Panc1 (cell line): ENCODE data around the gene MSH3. TPM values are rescaled to one million over a fixed set of nuclear protein-coding genes. Genes with fewer than 3 reads are reported as not detected.
"Not testable (repeated sequence)": the region's sequence is repeated elsewhere in the genome, so short reads cannot be mapped to it uniquely, and the experiment has no call there.

Experiments used
- ATAC-seq: fragments of 200-7000 bp; cut with Tn5 transposase; 2 replicates; pipeline ENCODE4 v1.9.1; 2020; ENCODE audit warnings: mild to moderate bottlenecking, moderate library complexity
- BruUV-seq: library from RNA; stranded (reverse); fragments of 400-500 nt; replicated peaks from 2 replicates; lab custom pipeline; 2021; lab: Mats Ljungman, UMichigan
- CTCF ChIA-PET: fragments of 300-600 bp; sonication (Branson Sonifier 250); formaldehyde crosslinking; loops from one replicate; lab custom pipeline; 2022; ENCODE audit warnings: antibody characterized with exemption; lab: Charles Lee
- POLR2A ChIA-PET: fragments of 300-600 bp; sonication (Branson Sonifier 250); formaldehyde crosslinking; loops from one replicate; lab custom pipeline; 2022; ENCODE audit warnings: antibody characterized with exemption; lab: Charles Lee
- DNase-seq: peaks from one replicate; pipeline ENCODE4 v3.0.0-alpha.2; 2010; ENCODE audit warnings: low read depth, low spot score
- H3K27ac ChIP-seq: 2 replicates; pipeline ENCODE4 v1.5.1; 2011; ENCODE audit warnings: mild to moderate bottlenecking, low read length, inconsistent platforms
- H3K27me3 ChIP-seq: fragments of 200-500 bp; sonication (Bioruptor generic); 2 replicates; pipeline ENCODE4 v1.6.0; 2014; ENCODE audit warnings: low read length, inconsistent platforms; ENCODE audit not compliant: control insufficient read depth, insufficient read depth
- H3K36me3 ChIP-seq: fragments of 200-500 bp; sonication (Bioruptor generic); 2 replicates; pipeline ENCODE4 v1.5.1; 2014; ENCODE audit warnings: inconsistent platforms, mild to moderate bottlenecking, low read length, moderate library complexity; ENCODE audit not compliant: control insufficient read depth, insufficient read depth
- H3K4me1 ChIP-seq: 2 replicates; pipeline ENCODE4 v1.5.1; 2011; ENCODE audit warnings: inconsistent platforms, mild to moderate bottlenecking, low read length, moderate library complexity; ENCODE audit not compliant: control insufficient read depth, insufficient read depth
- H3K4me3 ChIP-seq, 2 experiments: 2 replicates each; pipeline ENCODE4 v1.5.1; 2011 to 2012; ENCODE audit warnings: low read depth in 2 of 2, low read length in 2 of 2, mild to moderate bottlenecking in 2 of 2, inconsistent platforms in 1 of 2, moderate library complexity in 1 of 2
- H3K9me3 ChIP-seq: fragments of 200-500 bp; sonication (Bioruptor generic); 2 replicates; pipeline ENCODE4 v1.5.1; 2014; ENCODE audit warnings: low read depth, mild to moderate bottlenecking, inconsistent platforms, low read length, moderate library complexity; ENCODE audit not compliant: control insufficient read depth, insufficient read depth
- POLR2AphosphoS5 ChIP-seq: IDR thresholded peaks from 2 replicates; pipeline ENCODE4 v1.6.1; 2012; ENCODE audit warnings: mild to moderate bottlenecking, low read depth, low read length, moderate library complexity
- SIN3A ChIP-seq: IDR thresholded peaks from 2 replicates; pipeline ENCODE4 v1.6.1; 2012; ENCODE audit warnings: low read depth, mild to moderate bottlenecking, low read length, moderate library complexity, borderline replicate concordance; ENCODE audit not compliant: insufficient read depth
- TCF7L2 ChIP-seq: IDR thresholded peaks from 2 replicates; pipeline ENCODE4 v1.6.1; 2011; ENCODE audit warnings: mild to moderate bottlenecking, low read depth, low read length, inconsistent platforms
- in situ Hi-C: cut with HindIII; loops from 2 replicates; pipeline ENCODE4 v1.10.0; 2016; ENCODE audit warnings: low sequenced_read_pairs, low pct_unique_long_range_greater_than_20kb
- intact Hi-C: fragments of 100-400 bp; cut with micrococcal nuclease; formaldehyde crosslinking; loops from one replicate; pipeline ENCODE4 v1.10.0; 2022; ENCODE audit not compliant: unreplicated experiment
- total RNA-seq: library from RNA; stranded (reverse); gene quantifications from one replicate; pipeline ENCODE4 v1.2.1, GENCODE V29; 2021; ENCODE audit not compliant: unreplicated experiment
- TF ChIP-seq, protein P1 (sequence below), 2 experiments: IDR thresholded peaks; 2 replicates each; pipeline ENCODE4 v1.6.1; 2011 to 2012; ENCODE audit warnings: low read depth in 2 of 2, control low read depth in 1 of 2, low read length in 1 of 2, mild to moderate bottlenecking in 1 of 2, moderate library complexity in 1 of 2; ENCODE audit not compliant: insufficient read depth in 1 of 2
- TF ChIP-seq, protein P2 (sequence below): fragments of 450-650 bp; IDR thresholded peaks from 2 replicates; pipeline ENCODE4 v1.5.1; 2017; ENCODE audit warnings: mild to moderate bottlenecking

MSH3 gene
- total RNA-seq, 1 experiment from 2014 or later, result 18.9 TPM

DNA sequence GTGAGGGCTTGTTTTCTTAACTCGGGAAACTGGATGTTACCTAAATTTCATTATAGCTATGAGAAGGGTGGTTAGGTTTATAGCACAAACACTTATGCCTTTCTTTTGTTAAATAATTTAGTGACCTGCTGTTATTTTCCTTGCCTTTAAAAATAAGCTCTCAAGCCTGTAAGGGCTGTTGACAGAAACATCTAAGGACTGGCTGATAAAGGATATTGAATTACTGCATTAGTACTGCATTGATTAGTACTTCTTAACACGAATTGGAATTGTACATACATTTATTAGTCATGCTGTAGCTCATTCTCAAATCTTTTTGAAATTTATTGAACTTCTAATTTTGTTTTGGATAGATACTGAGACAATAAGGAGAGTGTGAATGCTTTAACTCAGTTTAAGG lies 85.4 kb downstream of the MSH3 start:
- DNase-seq (no peak), ATAC-seq (no peak)
- Histone ChIP-seq H3K36me3 (no peaks in the 10 kb centered on the region), H3K27me3 (no peaks in the 10 kb centered on the region), H3K4me1 (no peaks in the 10 kb centered on the region), H3K27ac (no peak overlapping the region), H3K4me3 (no peak overlapping the region), H3K9me3 (no peaks in the 10 kb centered on the region)
- in situ Hi-C loops, result no loop called here
- intact Hi-C loops, result no loop called here
- ChIA-PET POLR2A (interaction anchor here (0.7 kb wide), 1 partner anchor 247 kb away, joined by 3 read pairs; no protein-coding TSS in a partner anchor), CTCF (no interaction called here)
- TF ChIP-seq, protein P1, sequence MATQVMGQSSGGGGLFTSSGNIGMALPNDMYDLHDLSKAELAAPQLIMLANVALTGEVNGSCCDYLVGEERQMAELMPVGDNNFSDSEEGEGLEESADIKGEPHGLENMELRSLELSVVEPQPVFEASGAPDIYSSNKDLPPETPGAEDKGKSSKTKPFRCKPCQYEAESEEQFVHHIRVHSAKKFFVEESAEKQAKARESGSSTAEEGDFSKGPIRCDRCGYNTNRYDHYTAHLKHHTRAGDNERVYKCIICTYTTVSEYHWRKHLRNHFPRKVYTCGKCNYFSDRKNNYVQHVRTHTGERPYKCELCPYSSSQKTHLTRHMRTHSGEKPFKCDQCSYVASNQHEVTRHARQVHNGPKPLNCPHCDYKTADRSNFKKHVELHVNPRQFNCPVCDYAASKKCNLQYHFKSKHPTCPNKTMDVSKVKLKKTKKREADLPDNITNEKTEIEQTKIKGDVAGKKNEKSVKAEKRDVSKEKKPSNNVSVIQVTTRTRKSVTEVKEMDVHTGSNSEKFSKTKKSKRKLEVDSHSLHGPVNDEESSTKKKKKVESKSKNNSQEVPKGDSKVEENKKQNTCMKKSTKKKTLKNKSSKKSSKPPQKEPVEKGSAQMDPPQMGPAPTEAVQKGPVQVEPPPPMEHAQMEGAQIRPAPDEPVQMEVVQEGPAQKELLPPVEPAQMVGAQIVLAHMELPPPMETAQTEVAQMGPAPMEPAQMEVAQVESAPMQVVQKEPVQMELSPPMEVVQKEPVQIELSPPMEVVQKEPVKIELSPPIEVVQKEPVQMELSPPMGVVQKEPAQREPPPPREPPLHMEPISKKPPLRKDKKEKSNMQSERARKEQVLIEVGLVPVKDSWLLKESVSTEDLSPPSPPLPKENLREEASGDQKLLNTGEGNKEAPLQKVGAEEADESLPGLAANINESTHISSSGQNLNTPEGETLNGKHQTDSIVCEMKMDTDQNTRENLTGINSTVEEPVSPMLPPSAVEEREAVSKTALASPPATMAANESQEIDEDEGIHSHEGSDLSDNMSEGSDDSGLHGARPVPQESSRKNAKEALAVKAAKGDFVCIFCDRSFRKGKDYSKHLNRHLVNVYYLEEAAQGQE (IDR thresholded peaks at IDR 0.05; ENCODE audit: insufficient read depth in 1 of 2, low read depth in 2 of 2, low read length in 1 of 2), result no peak
- TF ChIP-seq POLR2AphosphoS5 (no peak), SIN3A (no peak), TCF7L2 (no peak)
- TF ChIP-seq, protein P2, sequence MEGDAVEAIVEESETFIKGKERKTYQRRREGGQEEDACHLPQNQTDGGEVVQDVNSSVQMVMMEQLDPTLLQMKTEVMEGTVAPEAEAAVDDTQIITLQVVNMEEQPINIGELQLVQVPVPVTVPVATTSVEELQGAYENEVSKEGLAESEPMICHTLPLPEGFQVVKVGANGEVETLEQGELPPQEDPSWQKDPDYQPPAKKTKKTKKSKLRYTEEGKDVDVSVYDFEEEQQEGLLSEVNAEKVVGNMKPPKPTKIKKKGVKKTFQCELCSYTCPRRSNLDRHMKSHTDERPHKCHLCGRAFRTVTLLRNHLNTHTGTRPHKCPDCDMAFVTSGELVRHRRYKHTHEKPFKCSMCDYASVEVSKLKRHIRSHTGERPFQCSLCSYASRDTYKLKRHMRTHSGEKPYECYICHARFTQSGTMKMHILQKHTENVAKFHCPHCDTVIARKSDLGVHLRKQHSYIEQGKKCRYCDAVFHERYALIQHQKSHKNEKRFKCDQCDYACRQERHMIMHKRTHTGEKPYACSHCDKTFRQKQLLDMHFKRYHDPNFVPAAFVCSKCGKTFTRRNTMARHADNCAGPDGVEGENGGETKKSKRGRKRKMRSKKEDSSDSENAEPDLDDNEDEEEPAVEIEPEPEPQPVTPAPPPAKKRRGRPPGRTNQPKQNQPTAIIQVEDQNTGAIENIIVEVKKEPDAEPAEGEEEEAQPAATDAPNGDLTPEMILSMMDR, result no peak
- no TSS peak for BruUV-seq

DNA sequence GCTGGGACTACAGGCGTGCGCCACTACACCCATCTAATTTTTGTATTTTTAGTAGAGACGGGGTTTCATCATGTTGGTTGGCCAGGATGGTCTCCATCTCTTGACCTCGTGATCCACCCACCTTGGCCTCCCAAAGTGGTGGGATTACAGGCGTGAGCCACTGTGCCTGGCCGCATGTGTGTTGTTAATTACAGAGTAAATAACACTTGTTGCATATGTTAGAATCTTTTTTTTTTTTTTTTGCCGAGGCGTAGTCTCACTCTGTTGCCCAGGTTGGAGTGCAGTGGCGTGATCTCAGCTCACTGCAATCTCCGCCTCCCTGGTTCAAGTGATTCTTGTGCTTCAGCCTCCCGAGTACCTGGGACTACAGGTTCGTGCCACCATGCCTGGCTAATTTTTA lies 86.0 kb downstream of the MSH3 start:
- H3K36me3 ChIP-seq, H3K4me3 ChIP-seq, in situ Hi-C loops, intact Hi-C loops, H3K27me3 ChIP-seq, DNase-seq, CTCF ChIA-PET, H3K9me3 ChIP-seq, H3K4me1 ChIP-seq, H3K27ac ChIP-seq, ATAC-seq, BruUV-seq: not testable (repeated sequence)
- POLR2A ChIA-PET, result interaction anchor here (0.7 kb wide), 1 partner anchor 247 kb away, joined by 3 read pairs; no protein-coding TSS in a partner anchor

- intact Hi-C loops (no loop called here), in situ Hi-C loops (no loop called here)
- DNase-seq (no peak), ATAC-seq (no peak)
- CTCF ChIA-PET, result no interaction called here
- POLR2A ChIA-PET, result no interaction called here
- no peaks in the 10 kb centered on the region for H3K27me3 ChIP-seq
- H3K36me3 ChIP-seq, result no peaks in the 10 kb centered on the region
- H3K4me3 ChIP-seq, result no peak overlapping the region
- H3K9me3 ChIP-seq, result no peaks in the 10 kb centered on the region
- no TSS peak for BruUV-seq
- TF ChIP-seq POLR2AphosphoS5 (no peak), SIN3A (no peak), TCF7L2 (no peak)
- TF ChIP-seq, protein P1 (IDR thresholded peaks at IDR 0.05; ENCODE audit: insufficient read depth in 1 of 2, low read depth in 2 of 2, low read length in 1 of 2), result no peak
- TF ChIP-seq, protein P2, result no peak
- H3K27ac ChIP-seq, result no peak overlapping the region
- no peaks in the 10 kb centered on the region for H3K4me1 ChIP-seq
Measured at GRCh38 chr5:80740999-80741398, 86.5 kb downstream of the MSH3 start.
